ENCODE data around the gene FAM72D. TPM values are rescaled to one million over a fixed set of nuclear protein-coding genes. Genes with fewer than 3 reads are reported as not detected.

FAM72D gene
- 6.1 to 7.5 TPM (median 6.6 TPM) in 5 replicates for total RNA-seq (2022; extraction: Qiagen RNA extraction; ENCODE audit: low read depth)

GRCh38 chr1:145095284-145096057 lies at the start of gene FAM72D, which contains the start of gene SRGAP2B:
Gene FAM72D (plus strand): TSS chr1:145095974. CDS start chr1:145096848, 874 bp downstream.
Gene SRGAP2B (minus strand): TSS chr1:145095328. CDS start chr1:145092901, 2,427 bp downstream.

Other genes with a start within 250 kb of the FAM72D start
- gene SRGAP2B, start 646 bp upstream of the FAM72D start, total RNA-seq (2022; extraction: Qiagen RNA extraction; ENCODE audit: low read depth) = 13.8 to 20.4 TPM (median 17.7 TPM) in 5 replicates
- gene PPIAL4D, start 146.2 kb downstream of the FAM72D start, total RNA-seq (2022; extraction: Qiagen RNA extraction; ENCODE audit: low read depth) = not detected in 5 replicates